HPDE6-E6E7 (cell line): ENCODE measurements around the gene IFNA2.
"Not testable (repeated sequence)": the region's sequence is repeated elsewhere in the genome, so short reads cannot be mapped to it uniquely, and the experiment has no call there.

ENCODE experiments used
- DNase-seq: peaks from one replicate; pipeline ENCODE4 v3.0.0; 2011; ENCODE audit warnings: missing footprints; ENCODE audit errors: extremely low spot score

IFNA2 gene

GRCh38 chr9:21385131-21385670 lies at the start of gene IFNA2:
IFNA2 (minus strand) TSS chr9:21385398; CDS start chr9:21385329, 69 bp downstream.
- DNase-seq: no peak

GRCh38 chr9:21435015-21435383 lies 49.8 kb upstream of the IFNA2 start:
- DNase-seq: not testable (repeated sequence)

GRCh38 chr9:21434202-21435014 lies 49.2 kb upstream of the IFNA2 start:
- no peak for DNase-seq

GRCh38 chr9:21432672-21433425 lies 47.7 kb upstream of the IFNA2 start:
- no peak for DNase-seq

GRCh38 chr9:21429191-21429590 lies 44.0 kb upstream of the IFNA2 start:
- no peak for DNase-seq

GRCh38 chr9:21428235-21428634 lies 43.0 kb upstream of the IFNA2 start:
- no peak for DNase-seq

GRCh38 chr9:21415493-21416267 lies 30.5 kb upstream of the IFNA2 start:
- DNase-seq: no peak

- no peak for DNase-seq
These were observed 29.2 kb upstream of the IFNA2 start for GRCh38 chr9:21414220-21414940.

- DNase-seq: no peak
These were observed 28.4 kb upstream of the IFNA2 start for GRCh38 chr9:21413624-21414023.

GRCh38 chr9:21413151-21413550 lies 28.0 kb upstream of the IFNA2 start:
- DNase-seq: no peak

GRCh38 chr9:21412107-21412506 lies 26.9 kb upstream of the IFNA2 start:
- DNase-seq: no peak

GRCh38 chr9:21408817-21409216 lies 23.6 kb upstream of the IFNA2 start, which contains the start of gene IFNA8:
IFNA8 (plus strand) TSS chr9:21409117; CDS start chr9:21409177, 60 bp downstream.
- no peak for DNase-seq

GRCh38 chr9:21404146-21404545 lies 18.9 kb upstream of the IFNA2 start:
- no peak for DNase-seq

GRCh38 chr9:21402386-21403251 lies 17.4 kb upstream of the IFNA2 start:
- DNase-seq: no peak

- DNase-seq: no peak
These were observed 14.8 kb upstream of the IFNA2 start for GRCh38 chr9:21399956-21400355.

- no peak for DNase-seq
These were observed 13.8 kb upstream of the IFNA2 start for GRCh38 chr9:21398955-21399489.

- no peak for DNase-seq
These were observed 10.8 kb upstream of the IFNA2 start for GRCh38 chr9:21395778-21396717.

GRCh38 chr9:21392270-21392669 lies 7.1 kb upstream of the IFNA2 start:
- no peak for DNase-seq

GRCh38 chr9:21383627-21384026 lies 1.6 kb downstream of the IFNA2 start:
- DNase-seq: no peak
